HG02870 (cell line): Measurements from ENCODE around the gene DLGAP1.
"Not testable (repeated sequence)": the region's sequence is repeated elsewhere in the genome, so short reads cannot be mapped to it uniquely, and the experiment has no call there.

Experiments used
- ATAC-seq: cut with Tn5 transposase; IDR thresholded peaks from one replicate; pipeline ENCODE4 v1.9.1; 2021; ENCODE audit warnings: mild to moderate bottlenecking, moderate library complexity; ENCODE audit not compliant: unreplicated experiment

DLGAP1 gene

DNA sequence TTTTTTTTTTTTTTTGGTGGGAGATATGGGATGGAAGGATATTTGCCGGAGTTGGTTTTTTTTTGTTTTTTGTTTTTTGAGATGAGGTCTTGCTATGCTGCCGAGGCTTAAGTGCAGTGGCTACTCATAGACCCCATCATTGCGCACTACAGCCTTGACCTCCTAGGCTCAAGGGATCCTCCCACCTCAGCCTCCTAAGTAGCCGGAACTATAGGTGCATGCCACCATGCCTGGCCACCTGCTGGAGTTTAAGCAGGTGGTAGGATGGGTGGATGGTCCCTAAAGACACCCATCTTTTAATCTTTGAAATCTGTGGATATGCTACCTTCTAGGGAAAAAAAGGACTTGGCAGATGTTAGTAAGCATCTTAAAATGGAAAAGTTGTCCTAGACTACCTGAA is 835.4 kb downstream of the DLGAP1 start:
- ATAC-seq = no peak

DNA sequence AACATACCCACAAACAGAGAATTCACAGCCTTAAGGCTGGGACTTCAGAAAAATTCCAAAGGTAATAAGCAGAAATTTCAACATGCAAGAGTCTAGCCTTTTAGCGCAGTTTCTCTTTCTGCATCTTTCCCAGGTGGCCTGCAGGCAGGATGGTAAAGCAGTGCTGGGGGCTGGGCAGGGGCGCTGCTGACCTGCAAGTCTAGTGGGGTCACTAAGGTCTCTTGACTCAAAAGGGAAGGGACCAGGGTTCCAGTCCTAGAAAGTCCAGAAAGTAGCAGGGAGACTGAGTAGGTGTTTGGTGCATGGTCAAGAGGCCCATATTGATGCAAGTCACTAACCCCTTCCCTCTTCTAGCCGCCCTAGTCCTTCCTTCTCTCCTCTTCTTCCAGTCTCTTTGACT is 835.9 kb downstream of the DLGAP1 start:
- ATAC-seq = no peak

DNA sequence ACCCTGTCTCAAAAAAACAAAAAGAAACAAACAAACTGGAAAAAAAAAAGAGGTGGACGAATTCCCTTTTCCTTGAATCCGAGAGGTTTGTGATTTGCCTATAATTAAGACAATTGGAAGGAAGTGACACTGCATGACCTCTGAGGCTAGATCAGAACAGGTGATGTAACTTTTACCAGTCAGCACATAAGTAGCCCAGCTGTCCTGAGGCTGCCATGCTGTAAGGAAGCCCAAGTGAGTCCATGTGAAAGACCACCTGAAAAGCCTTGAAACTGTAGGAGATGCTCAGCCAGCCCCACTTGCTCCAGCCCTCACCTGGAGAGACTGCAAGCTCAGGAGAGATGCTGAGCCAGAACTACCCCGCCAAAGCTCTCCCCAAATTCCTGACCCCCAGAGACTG is 838.4 kb downstream of the DLGAP1 start:
- no peak for ATAC-seq

DNA sequence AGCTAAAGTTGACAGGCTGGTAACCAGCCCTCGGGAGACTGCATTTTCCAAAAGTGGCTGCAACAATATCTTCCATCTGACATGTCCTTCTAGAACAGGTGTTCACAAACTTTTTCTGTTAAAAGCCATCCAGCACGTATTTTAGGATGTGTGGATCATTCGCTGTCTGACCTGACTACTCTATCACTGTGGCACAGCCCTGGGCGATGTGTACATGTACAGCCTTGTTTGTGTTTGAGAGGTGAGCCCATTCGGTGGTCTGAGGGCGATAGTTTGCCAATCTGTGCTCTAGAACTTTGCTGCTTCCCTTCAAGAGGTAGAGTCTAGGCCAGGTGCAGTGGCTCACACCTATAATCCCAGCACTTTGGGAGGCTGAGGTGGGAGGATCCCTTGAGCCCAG is 839.0 kb downstream of the DLGAP1 start:
- ATAC-seq = no peak

DNA sequence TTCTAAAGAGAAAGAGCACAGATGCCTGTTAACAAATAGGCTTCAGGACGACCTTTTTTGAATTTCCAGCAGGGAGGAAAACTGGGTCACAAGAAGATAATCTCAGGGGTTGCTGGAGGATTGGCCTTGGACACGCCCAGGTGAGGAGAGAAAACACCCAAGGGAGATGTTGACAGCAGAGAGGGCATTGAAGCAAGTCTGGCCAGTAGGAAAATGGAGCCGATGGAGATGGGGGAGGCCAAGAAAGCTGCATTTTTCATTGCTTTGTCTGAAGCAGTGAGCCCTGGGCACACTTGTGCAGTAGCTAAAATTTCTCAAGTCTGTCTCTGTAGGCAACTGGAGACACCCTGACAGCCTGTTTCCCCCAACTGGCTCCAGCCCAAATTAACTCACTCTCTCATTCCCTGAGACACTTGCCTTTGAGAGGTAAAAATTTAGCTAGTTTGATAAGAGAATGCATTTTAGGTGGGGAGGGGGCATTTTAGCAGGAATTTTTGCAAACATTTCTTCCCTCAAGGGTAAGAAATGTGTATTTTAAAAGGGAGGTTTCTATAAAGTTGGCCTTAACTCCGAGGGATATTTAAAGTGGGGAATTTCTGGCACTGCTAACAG is 839.6 kb downstream of the DLGAP1 start:
- ATAC-seq = no peak

DNA sequence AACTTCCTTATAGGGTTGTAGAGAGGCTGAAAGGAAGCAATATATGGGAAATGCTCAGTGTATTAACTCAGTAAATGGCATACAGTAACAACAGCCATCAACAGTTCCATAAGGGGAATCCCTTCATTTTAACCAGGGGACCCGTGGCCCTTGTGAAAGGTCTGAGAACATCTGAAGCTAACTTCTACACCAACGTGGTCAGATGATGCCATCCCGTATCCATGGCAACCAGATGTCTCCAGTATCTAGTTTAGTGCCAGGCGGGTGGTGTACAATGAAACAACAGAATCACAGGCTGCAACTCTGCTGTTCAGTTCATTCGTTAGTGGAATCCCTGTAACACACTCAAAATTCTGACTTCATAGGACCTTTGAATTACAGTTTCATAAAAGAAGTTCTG is 842.8 kb downstream of the DLGAP1 start:
- ATAC-seq = no peak

DNA sequence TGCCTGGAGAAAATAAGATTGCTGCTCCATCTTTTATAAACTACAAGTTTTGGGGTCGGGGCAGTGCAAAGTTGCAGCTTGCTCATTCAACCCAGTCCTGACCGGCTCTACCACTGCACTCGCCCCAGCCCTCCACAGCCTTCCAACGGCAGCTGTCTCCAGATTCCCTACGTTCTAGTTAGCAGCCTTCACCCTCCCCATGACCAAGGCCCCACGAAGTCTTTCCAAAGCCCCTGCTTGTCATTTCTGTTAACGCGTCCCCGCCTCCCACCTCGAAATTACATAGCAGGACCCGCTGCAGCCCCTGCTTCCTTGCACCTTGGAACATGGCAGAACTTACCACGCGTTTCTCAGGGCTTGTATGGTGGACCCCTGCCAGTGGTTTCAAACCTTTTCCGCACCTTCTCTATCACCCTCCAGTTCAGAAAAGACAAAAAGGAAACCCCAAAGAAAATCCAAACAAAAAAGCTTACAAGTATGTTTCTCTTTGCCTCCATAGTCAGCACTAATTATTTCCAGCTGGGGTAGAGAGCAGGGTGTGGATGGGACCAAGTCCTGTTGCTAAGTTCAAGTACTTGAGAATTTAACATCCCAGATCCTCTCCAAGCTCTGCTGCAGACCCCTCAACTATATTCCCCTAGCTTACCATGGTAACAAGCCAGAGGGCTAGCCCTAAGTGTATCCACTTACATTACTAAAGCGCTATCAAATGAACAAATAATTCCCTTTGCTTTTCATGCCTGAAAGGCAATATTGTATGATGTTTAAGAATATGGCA is 843.6 kb downstream of the DLGAP1 start:
- ATAC-seq = no peak

DNA sequence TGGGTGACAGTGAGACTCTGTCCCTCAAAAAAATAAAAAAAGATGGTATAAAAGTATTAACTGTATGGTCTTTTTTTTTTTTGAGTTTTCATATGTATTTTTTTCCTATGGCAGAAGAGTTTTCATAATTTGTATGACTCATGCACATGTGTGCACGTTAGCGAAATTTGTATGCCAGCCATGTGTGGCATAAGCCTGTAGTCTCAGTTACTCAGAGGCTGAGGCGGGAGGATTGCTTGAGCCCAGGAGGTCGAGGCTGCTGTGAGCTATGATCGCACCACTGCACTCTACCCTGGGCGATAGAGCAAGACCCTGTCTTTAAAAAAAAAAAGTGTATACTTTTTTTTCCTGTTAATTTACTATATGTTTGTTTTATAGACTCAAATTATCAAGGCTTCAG is 844.3 kb downstream of the DLGAP1 start:
- no peak for ATAC-seq

DNA sequence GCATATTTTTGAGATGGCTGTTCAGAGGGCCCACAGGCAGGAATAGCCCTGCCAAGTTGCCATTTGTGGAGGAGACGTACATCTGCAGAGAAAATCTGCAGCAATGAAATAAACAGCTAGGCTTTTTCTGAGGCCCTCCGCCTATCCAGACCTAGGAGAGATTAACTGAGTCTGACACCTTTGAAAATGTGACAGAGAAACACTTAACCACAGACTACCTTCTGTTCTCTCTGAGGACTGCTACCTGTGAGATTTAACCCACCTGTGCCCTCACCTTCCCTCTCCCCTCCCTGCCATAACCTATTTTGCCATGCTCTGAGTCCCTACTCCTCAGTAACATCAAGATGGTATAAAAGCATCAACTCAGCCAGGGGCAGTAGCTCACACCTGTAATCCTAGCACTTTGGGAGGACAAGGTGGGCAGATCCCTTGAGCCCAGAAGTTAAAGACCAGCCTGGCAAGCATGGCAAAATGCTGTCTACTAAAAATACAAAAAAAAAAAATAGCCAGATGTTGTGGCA is 844.9 kb downstream of the DLGAP1 start:
- no peak for ATAC-seq

DNA sequence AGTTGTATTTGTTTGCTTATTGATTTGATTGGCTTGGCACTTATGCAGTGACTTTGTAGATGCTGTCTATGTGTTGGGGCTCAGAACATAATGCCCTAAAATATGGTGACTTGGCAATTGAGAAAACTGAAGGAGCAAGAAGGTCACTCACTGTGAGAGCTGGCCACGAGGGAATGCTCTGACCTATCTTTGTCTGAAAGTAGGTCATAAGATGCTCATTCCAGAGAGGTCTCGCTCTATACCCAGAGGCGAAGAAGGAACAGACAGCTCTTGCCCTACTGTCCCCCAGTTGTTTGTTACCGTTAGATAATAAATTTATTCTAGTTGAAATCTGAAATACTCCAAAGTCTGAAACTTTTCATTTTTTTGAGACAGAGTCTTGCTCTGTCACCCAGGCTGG is 846.6 kb downstream of the DLGAP1 start:
- no peak for ATAC-seq

DNA sequence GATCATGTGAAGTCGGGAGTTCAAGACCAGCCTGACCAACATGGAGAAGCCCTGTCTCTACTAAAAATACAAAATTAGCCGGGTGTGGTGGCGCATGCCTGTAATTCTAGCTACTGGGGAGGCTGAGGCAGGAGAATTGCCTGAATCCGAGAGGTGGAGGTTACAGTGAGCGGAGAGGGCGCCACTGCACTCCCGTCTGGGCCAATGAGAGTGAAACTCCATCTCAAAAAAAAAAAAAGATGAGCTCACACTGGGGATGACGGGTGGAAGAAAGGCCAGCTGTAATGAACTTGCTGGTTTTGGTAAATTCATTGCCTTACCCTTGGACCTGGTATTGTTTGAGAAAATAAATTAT is 847.0 kb downstream of the DLGAP1 start:
- not testable (repeated sequence) for ATAC-seq

DNA sequence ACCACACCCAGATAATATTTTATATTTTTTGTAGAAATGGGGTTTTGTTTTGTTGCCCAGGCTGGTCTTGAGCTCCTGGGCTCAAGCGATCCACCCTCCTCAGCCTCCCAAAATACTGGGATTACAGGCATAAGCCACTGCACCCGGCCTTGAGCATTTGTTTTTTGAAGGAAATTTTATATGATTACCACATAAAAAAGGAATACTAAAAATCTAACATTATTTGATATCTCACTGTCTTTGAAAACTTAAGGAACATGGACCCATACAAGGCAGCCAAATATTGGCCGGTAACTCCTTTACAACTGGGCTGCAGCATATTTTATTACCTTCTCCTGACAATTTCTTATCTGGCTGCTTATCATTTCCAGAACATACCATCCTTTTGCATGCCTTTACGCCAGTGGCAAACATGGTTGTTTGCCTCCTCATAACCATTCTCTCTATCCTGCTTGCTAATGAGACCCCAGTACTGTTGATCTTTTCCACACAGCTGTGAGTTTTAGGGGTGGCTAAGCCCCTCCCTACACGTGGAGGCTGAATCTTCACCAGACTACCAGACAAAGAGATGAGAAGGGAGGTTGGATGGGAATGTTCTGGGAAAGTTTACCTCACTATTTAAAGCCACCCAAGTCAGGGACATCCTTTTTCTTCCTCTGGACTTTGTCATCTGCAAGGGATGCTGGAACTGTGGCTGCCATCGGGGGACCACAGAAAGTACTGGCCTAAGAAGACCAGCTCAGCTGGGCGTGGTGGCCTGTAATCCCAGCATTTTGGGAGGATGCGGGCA is 847.6 kb downstream of the DLGAP1 start:
- no peak for ATAC-seq

DNA sequence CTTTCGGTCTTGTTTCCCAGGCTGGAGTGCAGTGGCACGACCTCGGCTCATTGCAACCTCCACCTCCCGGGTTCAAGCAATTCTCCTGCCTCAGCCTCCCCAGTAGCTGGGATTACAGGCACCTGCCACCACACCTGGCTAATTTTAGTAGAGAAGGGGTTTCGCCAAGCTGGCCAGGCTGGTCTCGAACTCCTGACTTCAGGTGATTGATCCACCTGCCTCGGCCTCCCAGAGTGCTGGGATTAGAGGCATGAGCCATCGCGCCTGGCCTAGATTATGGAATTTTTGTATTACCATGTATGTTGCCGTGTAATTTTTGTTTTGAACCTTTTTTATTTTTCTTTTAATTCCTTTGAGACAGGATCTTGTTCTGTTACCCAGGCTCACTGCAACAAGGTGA is 848.2 kb downstream of the DLGAP1 start:
- not testable (repeated sequence) for ATAC-seq

DNA sequence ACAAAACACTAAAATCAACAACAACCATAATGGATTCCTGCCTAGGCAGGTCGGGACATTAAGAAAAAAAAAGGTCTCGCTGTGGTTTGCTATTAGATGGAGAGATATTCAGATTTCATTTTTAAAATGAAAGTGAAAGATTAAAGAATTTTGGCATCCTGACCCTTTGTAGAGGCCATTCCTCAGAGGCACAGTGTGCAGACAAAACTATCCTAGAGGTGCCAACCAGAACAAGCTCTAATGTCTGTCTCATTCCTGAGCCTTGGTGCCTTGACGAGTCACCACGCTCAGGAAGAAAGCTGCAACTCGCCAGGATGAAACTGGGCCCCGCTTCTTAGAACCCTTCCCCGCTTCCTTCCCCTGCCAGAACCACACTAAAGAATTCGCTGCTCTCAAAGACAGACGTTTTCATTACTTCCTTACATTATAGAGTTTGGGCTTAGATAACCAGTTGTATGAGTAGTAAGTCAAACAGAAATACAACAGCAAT is 849.1 kb downstream of the DLGAP1 start:
- ATAC-seq = no peak

DNA sequence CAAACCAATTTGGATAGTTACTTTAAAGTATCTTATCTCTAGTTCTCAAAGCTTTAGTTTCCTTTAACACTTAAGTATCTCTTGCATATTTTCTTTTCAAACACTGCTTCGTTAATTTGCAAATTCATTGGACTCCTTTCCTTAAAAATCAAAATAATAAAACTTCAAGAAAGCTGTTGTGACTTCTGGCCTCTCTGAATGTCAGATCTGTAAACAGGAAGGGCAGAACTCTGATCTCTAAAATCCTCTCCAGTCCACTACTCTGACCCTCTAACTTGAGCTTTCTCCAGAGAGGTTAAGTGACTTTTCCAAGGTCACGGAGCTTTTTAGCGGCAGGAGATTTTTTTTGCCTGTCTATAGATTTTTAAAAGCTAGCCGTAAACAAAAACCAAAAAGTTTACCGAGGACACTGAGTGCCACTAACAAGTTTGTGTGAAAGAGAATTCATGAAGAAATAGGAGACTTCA is 849.6 kb downstream of the DLGAP1 start:
- ATAC-seq = no peak

DNA sequence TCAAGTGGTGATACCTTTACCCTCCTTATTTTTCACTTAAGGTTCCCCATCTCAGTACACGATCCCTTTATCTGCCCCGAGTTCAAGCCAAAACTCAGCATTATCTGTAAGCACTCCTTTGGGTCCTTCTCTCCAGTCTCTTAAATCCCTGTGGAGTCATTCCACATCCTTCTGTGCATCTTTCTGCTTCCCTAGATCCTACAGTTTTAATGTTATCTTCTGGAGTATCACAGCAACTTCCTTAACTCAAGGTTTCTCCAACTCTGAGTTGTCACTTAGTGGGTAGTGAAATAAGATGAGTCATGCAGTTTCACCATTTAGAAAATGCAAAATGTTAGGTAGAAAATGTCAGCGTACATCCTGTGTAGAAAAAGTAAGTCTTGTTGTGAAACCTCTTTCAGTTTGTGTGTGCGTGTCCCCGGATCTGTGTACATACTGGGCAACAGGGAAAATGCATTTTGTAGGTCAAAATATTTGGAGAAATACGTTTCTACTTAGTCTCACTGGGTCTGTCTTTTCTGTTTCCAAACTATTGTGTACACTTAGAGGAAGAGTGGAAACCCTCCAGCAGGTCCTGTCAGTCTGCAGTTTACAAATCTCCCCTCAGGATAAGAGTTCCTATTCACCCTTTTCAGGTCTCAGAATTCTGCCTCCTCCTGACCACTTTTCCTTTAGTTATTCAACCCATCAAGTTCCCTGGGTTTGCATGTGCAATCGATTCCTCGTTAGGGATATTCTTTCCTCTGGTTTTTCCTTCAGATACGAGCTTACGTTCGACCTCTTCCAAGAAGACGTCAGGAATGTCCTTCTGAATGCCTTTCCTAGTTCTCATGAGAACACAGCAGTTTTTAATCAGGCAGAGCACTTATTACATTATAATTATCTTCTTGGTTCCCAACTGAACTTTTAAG is 850.4 kb downstream of the DLGAP1 start:
- ATAC-seq = peak; percentile 95

DNA sequence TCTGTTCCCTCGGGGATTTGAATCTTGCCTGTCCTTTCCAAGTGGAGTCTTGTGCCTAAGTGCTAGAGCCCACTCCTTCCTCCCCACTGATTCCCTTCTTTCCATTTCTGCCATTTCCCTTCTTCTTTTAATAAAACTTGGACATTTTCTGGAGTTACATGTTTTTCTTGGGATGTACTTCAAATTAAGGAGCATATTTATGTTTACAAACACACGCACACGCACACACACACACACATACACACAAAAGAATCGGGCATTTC is 850.9 kb downstream of the DLGAP1 start:
- no peak for ATAC-seq

DNA sequence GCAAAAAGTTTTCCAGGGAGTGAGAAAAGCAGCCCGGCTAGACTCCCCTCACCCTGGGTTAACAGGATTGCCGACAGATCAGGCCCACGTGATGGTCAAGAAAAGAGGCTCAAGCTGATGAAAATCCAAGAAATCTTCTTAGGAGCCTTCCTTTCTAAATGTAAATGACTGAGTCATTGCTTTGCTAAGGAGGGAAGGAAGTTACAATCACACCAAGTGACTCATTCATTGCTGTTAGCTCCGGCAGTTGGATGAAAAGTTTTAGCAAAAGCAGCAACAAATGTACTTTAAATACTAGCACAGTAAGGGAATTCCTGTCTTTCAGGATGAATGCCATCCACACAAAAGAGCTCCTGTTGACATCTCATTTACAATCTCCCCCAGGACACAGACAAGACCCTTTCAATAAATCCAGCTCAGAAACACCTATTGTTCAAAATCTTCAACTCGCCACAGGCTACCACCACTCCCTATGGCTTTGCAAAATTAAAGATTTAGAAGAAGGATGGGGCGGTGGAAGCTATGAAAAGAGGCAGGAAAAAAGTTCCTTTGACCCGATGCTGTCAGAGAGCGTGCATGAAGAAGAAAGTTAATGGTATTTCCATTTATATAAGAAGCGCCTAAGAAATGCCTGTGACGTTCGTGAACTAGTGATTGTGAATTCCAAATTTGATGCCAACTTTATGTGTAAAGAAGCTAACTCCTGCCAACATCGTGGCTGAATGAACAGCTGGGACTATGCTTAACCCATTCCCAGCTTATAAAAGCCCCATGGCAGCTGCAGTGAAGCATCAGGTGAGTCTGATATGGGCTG is 851.5 kb downstream of the DLGAP1 start:
- no peak for ATAC-seq

DNA sequence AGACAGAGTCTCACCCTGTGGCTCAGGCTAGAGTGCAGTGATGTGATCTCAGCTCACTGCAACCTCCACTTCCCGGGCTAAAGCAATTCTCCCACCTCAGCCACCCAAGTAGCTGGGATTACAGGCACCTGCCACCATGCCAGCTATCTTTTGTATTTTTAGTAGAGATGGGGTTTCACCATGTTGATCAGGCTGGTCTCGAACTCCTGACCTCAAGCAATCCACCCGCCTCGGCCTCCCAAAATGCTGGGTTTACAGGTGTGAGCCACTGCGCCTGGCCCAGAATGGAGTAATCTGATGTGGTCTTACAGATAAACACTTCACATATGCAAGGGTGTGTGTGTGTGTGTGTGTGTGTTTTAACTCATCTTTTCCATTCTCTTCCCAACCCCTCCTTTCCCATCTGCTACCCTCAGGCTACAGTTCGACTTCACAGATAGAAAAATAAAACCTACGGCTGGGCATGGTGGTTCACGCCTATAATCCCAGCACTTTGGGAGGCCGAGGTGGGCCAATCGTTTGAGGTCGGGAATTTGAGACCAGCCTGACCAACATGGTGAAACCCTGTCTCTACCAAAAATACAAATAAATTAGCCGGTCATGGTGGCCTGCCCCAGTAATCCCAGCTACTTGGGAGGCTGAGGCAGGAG is 853.9 kb downstream of the DLGAP1 start:
- ATAC-seq = not testable (repeated sequence)
